Epithelial cell of proximal tubule (primary cell): Measurements from ENCODE around the gene BICD2. TPM values are rescaled to one million over a fixed set of nuclear protein-coding genes. Genes with fewer than 3 reads are reported as not detected.

ENCODE experiments used
- DNase-seq: peaks from one replicate; pipeline ENCODE4 v3.0.0-alpha.2; 2011; ENCODE audit warnings: low read depth
- H3K4me3 ChIP-seq: 2 replicates; pipeline ENCODE4 v1.5.1; 2011; ENCODE audit warnings: low read depth, mild to moderate bottlenecking, low read length
- CTCF ChIP-seq: conservative IDR thresholded peaks from 2 replicates; pipeline ENCODE4 v1.5.1; 2012; ENCODE audit warnings: low read depth, mild to moderate bottlenecking, low read length
- total RNA-seq: library from RNA; depleted of rRNA; stranded (reverse); fragments of >200 nt; gene quantifications from 2 replicates; pipeline ENCODE4 v1.2.3, GENCODE V29; 2015

BICD2 gene
- total RNA-seq, 1 donor from 2014 or later = 32.2 TPM

- no peak for DNase-seq
- TF ChIP-seq CTCF = no peak
- H3K4me3 ChIP-seq = no peak overlapping the region
Observed at GRCh38 chr9:92746567-92747458, 17.8 kb downstream of the BICD2 start.

GRCh38 chr9:92745881-92746280 is 18.8 kb downstream of the BICD2 start:
- no peak for DNase-seq
- H3K4me3 ChIP-seq = no peak overlapping the region
- no peak for TF ChIP-seq CTCF

GRCh38 chr9:92745331-92745730 is 19.3 kb downstream of the BICD2 start:
- no peak for TF ChIP-seq CTCF
- DNase-seq = no peak

GRCh38 chr9:92740969-92741368 is 23.7 kb downstream of the BICD2 start:
- no peak for TF ChIP-seq CTCF
- no peak for DNase-seq

More at GRCh38 chr9:92745331-92745730, 19.3 kb downstream of the BICD2 start:
- H3K4me3 ChIP-seq = no peak overlapping the region

GRCh38 chr9:92740446-92740961 is 24.1 kb downstream of the BICD2 start:
- TF ChIP-seq CTCF = no peak
- no peak for DNase-seq
- H3K4me3 ChIP-seq = no peak overlapping the region

More at GRCh38 chr9:92740969-92741368, 23.7 kb downstream of the BICD2 start:
- no peak overlapping the region for H3K4me3 ChIP-seq

GRCh38 chr9:92740009-92740408 is 24.6 kb downstream of the BICD2 start:
- no peak for DNase-seq
- TF ChIP-seq CTCF = no peak
- no peak overlapping the region for H3K4me3 ChIP-seq
